Endothelial cell of umbilical vein (primary cell): ENCODE measurements around the gene RASAL2. TPM values are rescaled to one million over a fixed set of nuclear protein-coding genes. Genes with fewer than 3 reads are reported as not detected.

ENCODE experiments used
- BruUV-seq: library from RNA; stranded (reverse); fragments of 400-500 nt; replicated peaks from 2 replicates; lab custom pipeline; 2021; lab: Mats Ljungman, UMichigan
- CTCF ChIA-PET: fragments of 300-600, 350-600 bp; sonication (Branson Sonifier 250); formaldehyde crosslinking; loops from one replicate; lab custom pipeline; 2021; ENCODE audit warnings: antibody characterized with exemption, inconsistent platforms; lab: Charles Lee
- POLR2A ChIA-PET: fragments of 300-600, 350-600 bp; sonication (Branson Sonifier 250); formaldehyde crosslinking; loops from one replicate; lab custom pipeline; 2021; ENCODE audit warnings: antibody characterized with exemption, inconsistent platforms; lab: Charles Lee
- DNase-seq: peaks from one replicate; pipeline ENCODE4 v3.0.0-alpha.2; 2011; ENCODE audit warnings: low read depth, low spot score
- FAIRE-seq: peaks from 2 replicates; lab custom pipeline; 2011; peaks lifted over from hg19 to GRCh38; lab: Jason Lieb, UNC
- H2AFZ ChIP-seq: 2 replicates; pipeline ENCODE4 v1.6.0; 2012; ENCODE audit warnings: low read depth, low read length, control low read depth, inconsistent platforms
- H3K27ac ChIP-seq: 2 replicates; pipeline ENCODE4 v1.5.1; 2011; ENCODE audit warnings: low read depth, mild to moderate bottlenecking, control low read depth, low read length, moderate library complexity; ENCODE audit not compliant: insufficient read depth
- H3K27me3 ChIP-seq, 2 experiments: 2 replicates each; pipeline versions ENCODE4 v1.6.0 to v1.6.1; 2011; ENCODE audit warnings: low read length in 2 of 2, mixed read lengths in 1 of 2; ENCODE audit not compliant: control insufficient read depth in 2 of 2, insufficient read depth in 2 of 2
- H3K36me3 ChIP-seq, 2 experiments: 2 replicates in 1 of 2; 3 replicates in 1 of 2; pipeline ENCODE4 v1.5.1; 2011; ENCODE audit warnings: low read length in 2 of 2, mild to moderate bottlenecking in 1 of 2, moderate library complexity in 1 of 2; ENCODE audit not compliant: control insufficient read depth in 2 of 2, insufficient read depth in 2 of 2; ENCODE audit errors: extremely low read depth in 1 of 2
- H3K4me1 ChIP-seq: 3 replicates; pipeline ENCODE4 v1.5.1; 2011; ENCODE audit warnings: mild to moderate bottlenecking, low read length; ENCODE audit not compliant: control insufficient read depth, insufficient read depth; ENCODE audit errors: extremely low read depth
- H3K4me2 ChIP-seq: 2 replicates; pipeline ENCODE4 v1.6.1; 2011; ENCODE audit warnings: low read length, control low read depth, mixed read lengths; ENCODE audit not compliant: insufficient read depth
- H3K4me3 ChIP-seq, 3 experiments: fragments of 200-600 bp in 1 of 3; sonication (generic), shearing (Covaris generic) in 1 of 3; replicated peaks in 1 of 3; 2 replicates each; pipeline ENCODE4 v1.5.1; 2011 to 2016; ENCODE audit warnings: control low read depth in 3 of 3, low read length in 3 of 3, mild to moderate bottlenecking in 2 of 3, inconsistent platforms in 1 of 3, low read depth in 1 of 3, moderate library complexity in 1 of 3; ENCODE audit not compliant: insufficient read depth in 1 of 3
- H3K79me2 ChIP-seq: 2 replicates; pipeline ENCODE4 v1.6.0; 2012; ENCODE audit warnings: low read length, inconsistent platforms; ENCODE audit not compliant: control insufficient read depth, insufficient read depth
- H3K9ac ChIP-seq: replicated peaks from 2 replicates; pipeline ENCODE3; 2011; ENCODE audit warnings: low read length, control low read depth; ENCODE audit not compliant: insufficient read depth; ENCODE audit errors: extremely low read depth
- H3K9me1 ChIP-seq: replicated peaks from 3 replicates; pipeline ENCODE4 v1.6.0; 2011; ENCODE audit warnings: mild to moderate bottlenecking, low read length; ENCODE audit not compliant: control insufficient read depth, insufficient read depth; ENCODE audit errors: extremely low read depth
- H3K9me3 ChIP-seq: replicated peaks from 2 replicates; pipeline ENCODE4 v1.5.1; 2012; ENCODE audit warnings: low read length, inconsistent platforms; ENCODE audit not compliant: control insufficient read depth, insufficient read depth
- H4K20me1 ChIP-seq: replicated peaks from 2 replicates; pipeline ENCODE3; 2011; ENCODE audit warnings: mild to moderate bottlenecking, low read length; ENCODE audit not compliant: control insufficient read depth, insufficient read depth; ENCODE audit errors: extremely low read depth
- CTCF ChIP-seq, 2 donors: IDR thresholded peaks; 1 replicate in 1 of 2; 2 replicates in 1 of 2; pipeline ENCODE4 v1.5.1; 2011; ENCODE audit warnings: low read length in 2 of 2, mild to moderate bottlenecking in 2 of 2, moderate library complexity in 2 of 2, control low read depth in 1 of 2, inconsistent platforms in 1 of 2, low read depth in 1 of 2; ENCODE audit not compliant: insufficient read depth in 1 of 2; ENCODE audit errors: extremely low read depth in 1 of 2
- EZH2 ChIP-seq: IDR thresholded peaks from 2 replicates; pipeline ENCODE4 v1.6.1; 2012; ENCODE audit warnings: borderline replicate concordance, low read depth, mild to moderate bottlenecking, moderate library complexity, low read length, inconsistent platforms; ENCODE audit not compliant: severe bottlenecking
- FOS ChIP-seq: IDR thresholded peaks from 2 replicates; pipeline ENCODE4 v1.6.1; 2011; ENCODE audit warnings: mild to moderate bottlenecking, low read length, moderate library complexity, borderline replicate concordance; ENCODE audit not compliant: insufficient read depth
- GATA2 ChIP-seq: IDR thresholded peaks from 2 replicates; pipeline ENCODE4 v1.7.0; 2011; ENCODE audit warnings: low read depth, mild to moderate bottlenecking, moderate library complexity, mixed read lengths, low read length; ENCODE audit not compliant: insufficient read length, insufficient read depth
- JUN ChIP-seq: IDR thresholded peaks from 2 replicates; pipeline ENCODE4 v1.6.1; 2011; ENCODE audit warnings: borderline replicate concordance, low read depth; ENCODE audit not compliant: insufficient read length, insufficient read depth
- MAX ChIP-seq: IDR thresholded peaks from 2 replicates; pipeline ENCODE4 v1.6.1; 2011; ENCODE audit not compliant: insufficient read depth, insufficient read length
- MYC ChIP-seq: IDR thresholded peaks from one replicate; pipeline ENCODE4 v1.6.1; 2011; ENCODE audit warnings: mild to moderate bottlenecking, low read depth, low read length
- POLR2A ChIP-seq: IDR thresholded peaks from 2 replicates; pipeline ENCODE4 v1.6.1; 2012; ENCODE audit warnings: low read depth, mild to moderate bottlenecking, control low read depth, low read length
- POLR2AphosphoS5 ChIP-seq: IDR thresholded peaks from 2 replicates; pipeline ENCODE4 v1.6.1; 2012; ENCODE audit warnings: low read depth, mild to moderate bottlenecking, control low read depth, low read length, moderate library complexity; ENCODE audit not compliant: insufficient read depth
- dilution Hi-C: fragments of 300-500 bp; cut with MboI; formaldehyde crosslinking; loops from one replicate; pipeline ENCODE4 v1.15.0; 2019; ENCODE audit warnings: low sequenced_read_pairs; ENCODE audit not compliant: extremely low pct_ligation_motif_present
- intact Hi-C: fragments of 100-400 bp; cut with micrococcal nuclease; formaldehyde crosslinking; loops from one replicate; pipeline ENCODE4 v1.10.0; 2022
- polyA plus RNA-seq, 4 experiments: library from polyadenylated mRNA; depleted of rRNA in 3 of 4; stranded (reverse) in 3 of 4; unstranded in 1 of 4; fragments of >200 nt; gene quantifications; 2 replicates each; pipeline versions ENCODE4 v1.2.1 to v1.2.3, GENCODE V29; 2011 to 2012; ENCODE audit warnings: missing spikeins in 1 of 4
- total RNA-seq: library from RNA; stranded (reverse); gene quantifications from 2 replicates; pipeline ENCODE4 v1.2.3, GENCODE V29; 2021

Gene RASAL2
- total and polyA plus RNA-seq, 2 donors (not counting 3 experiments of a cell fraction or from before 2014, with no cell fraction given), result 12.5 to 15.5 TPM

GRCh38 chr1:178150610-178151009 lies 56.7 kb downstream of the RASAL2 start:
- DNase-seq (peak; percentile 23), FAIRE-seq (no peak)
- no peaks in the 10 kb centered on the region for H3K27me3 ChIP-seq
- CTCF ChIA-PET, result no interaction called here
- intact Hi-C loops (no loop called here), dilution Hi-C loops (no loop called here)
- peaks cover 6% of the 10 kb centered on the region for H3K79me2 ChIP-seq
- no TSS peak for BruUV-seq
- no peak overlapping the region for H3K9ac ChIP-seq
- H3K4me3 ChIP-seq, result no peak overlapping the region
- no peak overlapping the region for H3K4me2 ChIP-seq
- H3K36me3 ChIP-seq, result no peaks in the 10 kb centered on the region
- POLR2A ChIA-PET, result no interaction called here
- H3K27ac ChIP-seq, result no peak overlapping the region
- no peaks in the 10 kb centered on the region for H3K9me3 ChIP-seq
- H3K9me1 ChIP-seq, result no peaks in the 10 kb centered on the region
- TF ChIP-seq FOS (no peak), EZH2 (no peak), POLR2A (no peak), POLR2AphosphoS5 (no peak), GATA2 (no peak), JUN (no peak), MYC (no peak), MAX (no peak), CTCF (IDR thresholded peaks at IDR 0.05; ENCODE audit: extremely low read depth in 1 of 2, insufficient read depth in 1 of 2, low read depth in 1 of 2, low read length in 2 of 2) (no peak)
- no peak overlapping the region for H2AFZ ChIP-seq
- H3K4me1 ChIP-seq, result peaks cover 6% of the 10 kb centered on the region
- H4K20me1 ChIP-seq, result no peaks in the 10 kb centered on the region
